Measurements from ENCODE around the gene SLITRK1.

The SLITRK1 gene

GRCh38 chr13:83881917-83882605, at the start of gene SLITRK1:
Gene SLITRK1, minus strand, starts transcription at chr13:83882474. Its CDS starts 967 bp downstream, at chr13:83881507.
- DNase-seq (ENCODE audit: low spot score) = peak; percentile 6

- DNase-seq (ENCODE audit: low spot score) = no peak
Observed at GRCh38 chr13:83929157-83929556, 46.9 kb upstream of the SLITRK1 start.

- no peak for DNase-seq (ENCODE audit: low spot score)
Observed at GRCh38 chr13:83919775-83920174, 37.5 kb upstream of the SLITRK1 start.

- DNase-seq (ENCODE audit: low spot score) = no peak
Observed at GRCh38 chr13:83914368-83914767, 32.1 kb upstream of the SLITRK1 start.

GRCh38 chr13:83907196-83907989, 25.1 kb upstream of the SLITRK1 start:
- DNase-seq (ENCODE audit: low spot score) = no peak

GRCh38 chr13:83906240-83906820, 24.1 kb upstream of the SLITRK1 start:
- no peak for DNase-seq (ENCODE audit: low spot score)

- no peak for DNase-seq (ENCODE audit: low spot score)
Observed at GRCh38 chr13:83905641-83906040, 23.4 kb upstream of the SLITRK1 start.

GRCh38 chr13:83895994-83896580, 13.8 kb upstream of the SLITRK1 start:
- DNase-seq (ENCODE audit: low spot score) = no peak

GRCh38 chr13:83890358-83890757, 8.1 kb upstream of the SLITRK1 start:
- no peak for DNase-seq (ENCODE audit: low spot score)

GRCh38 chr13:83884141-83884540, 1.9 kb upstream of the SLITRK1 start:
- no peak for DNase-seq (ENCODE audit: low spot score)

GRCh38 chr13:83883061-83883523, 818 bp upstream of the SLITRK1 start:
- DNase-seq (ENCODE audit: low spot score) = no peak

- DNase-seq (ENCODE audit: low spot score) = no peak
Observed at GRCh38 chr13:83882606-83882959, 309 bp upstream of the SLITRK1 start.

GRCh38 chr13:83881140-83881684, 1.1 kb downstream of the SLITRK1 start:
- no peak for DNase-seq (ENCODE audit: low spot score)

- no peak for DNase-seq (ENCODE audit: low spot score)
Observed at GRCh38 chr13:83880275-83881139, 1.8 kb downstream of the SLITRK1 start.

- DNase-seq (ENCODE audit: low spot score) = no peak
Observed at GRCh38 chr13:83879431-83880171, 2.7 kb downstream of the SLITRK1 start.

GRCh38 chr13:83878691-83879430, 3.4 kb downstream of the SLITRK1 start:
- DNase-seq (ENCODE audit: low spot score) = no peak

GRCh38 chr13:83877651-83878355, 4.5 kb downstream of the SLITRK1 start:
- DNase-seq (ENCODE audit: low spot score) = no peak

GRCh38 chr13:83876546-83876945, 5.7 kb downstream of the SLITRK1 start:
- no peak for DNase-seq (ENCODE audit: low spot score)

- DNase-seq (ENCODE audit: low spot score) = no peak
Observed at GRCh38 chr13:83867708-83868107, 14.6 kb downstream of the SLITRK1 start.

Data from NAMALWA (cell line).